Stimulated activated CD4-positive, alpha-beta T cell treated with anti-CD3 and anti-CD28 coated beads, Interleukin-4, amount 100 ng/mL, for 1 hour (primary cell): ENCODE results near the gene PLK3.
"Not testable (repeated sequence)": the region's sequence is repeated elsewhere in the genome, so short reads cannot be mapped to it uniquely, and the experiment has no call there.

Source experiments
- DNase-seq: peaks from one replicate; pipeline ENCODE4 v3.0.0-alpha.2; 2020

PLK3 gene

DNA sequence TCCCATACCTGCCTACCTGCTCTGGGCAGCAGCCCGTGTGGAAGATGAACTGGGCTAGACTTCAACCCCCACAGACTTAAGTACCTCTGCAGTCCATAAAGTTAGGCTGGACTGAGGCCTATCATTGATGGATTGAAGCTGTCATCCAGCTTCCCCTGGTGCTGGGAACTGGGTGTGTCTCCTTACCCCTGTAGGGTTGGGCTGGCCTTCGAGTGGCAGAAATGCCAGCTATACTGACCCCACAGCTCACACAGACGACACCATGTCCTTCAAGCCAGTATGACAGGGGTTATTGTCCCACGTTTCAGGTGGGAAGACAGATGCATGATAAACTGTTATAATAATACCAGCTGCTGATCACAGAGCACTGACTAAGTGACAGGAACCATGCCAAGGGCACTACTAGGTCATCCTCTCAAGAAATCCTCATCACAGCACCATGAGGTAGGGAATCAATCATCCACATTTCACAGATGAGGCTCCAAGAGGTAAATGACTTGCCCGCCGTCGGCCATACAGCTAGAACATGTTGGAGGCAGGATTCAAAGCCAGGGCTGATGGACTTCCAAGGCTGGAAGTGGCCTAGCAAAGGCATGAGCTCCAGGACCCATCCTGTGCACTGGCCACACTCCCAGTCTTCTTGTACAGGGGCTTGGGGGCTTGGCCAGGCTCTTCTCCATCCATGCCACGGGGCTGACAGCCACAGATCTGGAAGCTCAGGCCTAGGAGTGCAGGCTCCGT lies 11.9 kb upstream of the PLK3 start, which contains the start of gene BEST4:
TSS of gene BEST4 (minus strand) at position 51 of the 741 bp plus-strand sequence. CDS start 465 bp downstream, outside the sequence.
- DNase-seq = no peak

DNA sequence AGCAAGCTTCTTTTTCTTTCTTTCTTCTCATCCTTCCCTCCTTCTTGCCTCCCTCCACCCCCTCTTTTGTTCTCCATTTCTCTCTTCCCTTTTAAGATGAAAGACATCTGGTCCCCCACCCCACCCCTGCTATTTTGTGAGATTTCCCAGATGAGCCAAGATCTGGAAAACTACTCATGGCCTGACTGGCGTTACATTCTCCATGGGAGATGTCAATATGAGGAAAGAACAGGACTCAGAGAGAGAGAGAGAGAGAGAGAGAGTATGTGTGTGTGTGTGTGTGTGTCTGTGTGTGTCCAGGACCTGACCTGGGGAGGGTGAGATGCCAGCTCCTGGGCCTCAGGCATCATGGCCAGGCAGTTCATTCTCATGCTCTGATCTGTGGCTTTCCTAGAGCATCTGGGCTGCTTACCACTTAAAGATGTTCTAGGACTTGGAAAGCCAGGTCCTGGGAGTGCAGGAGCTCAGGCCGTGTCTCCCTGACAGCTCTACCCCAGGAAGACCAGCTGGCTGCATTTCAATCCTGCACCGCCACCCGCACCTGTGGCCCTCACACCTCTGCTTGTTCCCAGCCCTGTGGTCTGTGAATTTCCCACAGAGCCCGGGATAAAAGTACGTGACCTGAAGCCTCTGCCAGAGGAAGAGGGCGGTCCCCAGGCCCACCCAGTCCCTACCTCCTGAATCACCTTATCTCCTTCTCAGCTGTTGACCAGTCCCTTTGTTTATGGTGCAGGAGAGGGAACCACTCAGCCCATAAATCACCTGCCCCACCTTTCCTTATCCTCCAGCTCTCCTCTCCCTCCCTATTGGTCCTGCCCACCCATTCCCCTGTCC lies 9.0 kb upstream of the PLK3 start:
- DNase-seq = no peak

DNA sequence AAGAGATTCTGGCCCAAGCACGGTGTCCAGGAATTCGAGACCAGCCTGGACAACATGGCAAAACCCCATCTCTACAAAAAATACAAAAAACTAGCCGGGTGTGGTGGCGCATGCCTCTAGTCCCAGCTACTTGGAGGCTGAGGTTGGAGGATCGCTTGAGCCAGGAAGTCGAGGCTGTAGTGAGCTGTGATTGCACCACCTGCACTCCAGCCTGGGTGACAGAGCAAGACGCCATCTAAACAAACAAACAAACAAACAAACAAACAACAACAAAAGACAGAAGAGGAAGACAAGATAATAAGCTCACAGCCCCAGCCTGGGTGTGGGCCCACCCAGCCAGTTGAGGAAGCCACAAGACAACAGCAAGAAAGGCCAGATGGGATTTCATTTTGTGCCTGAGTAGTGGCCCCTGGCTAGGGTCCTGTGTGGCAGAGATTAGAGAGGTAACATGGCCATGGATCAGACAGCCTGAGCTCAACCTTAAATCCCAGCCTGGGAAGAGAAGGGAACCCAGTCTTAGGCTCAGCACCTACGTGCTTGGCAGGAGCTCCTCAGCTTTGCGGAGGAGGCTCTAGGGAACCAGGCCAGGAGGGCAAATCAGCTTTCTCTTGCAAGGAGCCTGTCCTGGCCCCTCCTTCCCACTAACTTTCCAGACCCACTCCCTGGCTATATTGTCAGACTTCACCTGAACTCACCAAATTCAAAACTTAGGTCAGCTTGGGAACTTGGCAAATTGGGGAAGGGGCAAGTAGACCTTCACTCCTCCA lies 7.3 kb upstream of the PLK3 start:
- no peak for DNase-seq

DNA sequence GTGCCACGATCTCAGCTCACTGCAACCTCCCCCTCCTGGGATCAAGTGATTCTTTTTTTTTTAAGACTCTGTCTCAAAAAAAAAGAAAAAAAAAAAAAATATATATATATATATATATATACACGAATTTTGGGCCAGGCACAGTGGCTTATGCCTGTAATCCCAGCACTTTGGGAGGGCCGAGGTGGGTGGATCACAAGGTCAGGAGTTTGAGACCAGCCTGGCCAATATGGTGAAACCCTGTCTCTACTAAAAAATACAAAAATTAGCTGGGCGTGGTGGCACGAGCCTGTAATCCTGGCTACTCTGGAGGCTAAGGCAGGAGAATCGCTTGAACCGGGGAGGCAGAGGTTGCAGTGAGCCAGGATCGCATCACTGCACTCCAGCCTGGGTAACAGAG lies 2.3 kb upstream of the PLK3 start:
- DNase-seq = not testable (repeated sequence)

DNA sequence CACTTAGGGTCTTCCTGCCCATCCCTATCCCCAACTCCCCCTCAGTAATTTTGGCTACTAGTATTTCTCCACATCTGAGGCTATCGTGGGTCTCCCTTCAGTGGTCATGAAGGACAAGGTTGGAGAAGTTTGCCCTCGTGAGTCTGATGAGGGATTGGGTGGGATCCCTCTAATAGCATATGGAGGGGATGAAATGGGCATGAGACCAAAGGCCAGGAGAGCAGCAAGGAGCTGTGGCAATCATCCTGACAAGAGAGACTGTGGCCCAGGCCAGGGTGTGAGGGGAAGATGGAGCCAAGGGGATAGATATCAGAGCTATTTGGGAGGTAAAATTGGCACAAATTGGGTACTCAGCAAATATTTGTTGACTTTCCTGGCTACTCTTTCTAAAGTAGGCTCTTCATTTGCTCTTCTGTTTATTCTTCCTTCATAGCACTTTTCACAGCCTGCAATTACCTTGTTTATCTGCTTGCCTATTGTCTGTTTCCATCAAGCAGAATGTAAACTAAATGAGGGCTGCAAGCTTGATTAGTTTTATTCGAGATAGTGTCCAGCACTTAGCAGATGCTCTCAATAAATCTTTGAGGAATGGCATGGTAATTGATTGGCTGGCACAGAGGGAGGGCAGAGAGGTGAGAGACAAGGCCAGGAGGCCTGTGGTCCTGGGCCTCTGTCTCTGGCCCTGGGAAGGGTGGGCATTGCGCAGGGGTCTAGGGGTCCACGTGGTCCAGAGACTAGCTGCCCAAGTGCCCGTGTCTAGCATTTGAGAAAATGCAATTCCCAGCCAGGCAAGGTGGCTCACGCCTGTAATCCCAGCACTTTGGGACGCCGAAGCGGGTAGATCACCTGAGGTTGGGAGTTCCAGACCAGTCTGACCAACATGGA lies 1.5 kb upstream of the PLK3 start:
- peak; percentile 3 for DNase-seq

DNA sequence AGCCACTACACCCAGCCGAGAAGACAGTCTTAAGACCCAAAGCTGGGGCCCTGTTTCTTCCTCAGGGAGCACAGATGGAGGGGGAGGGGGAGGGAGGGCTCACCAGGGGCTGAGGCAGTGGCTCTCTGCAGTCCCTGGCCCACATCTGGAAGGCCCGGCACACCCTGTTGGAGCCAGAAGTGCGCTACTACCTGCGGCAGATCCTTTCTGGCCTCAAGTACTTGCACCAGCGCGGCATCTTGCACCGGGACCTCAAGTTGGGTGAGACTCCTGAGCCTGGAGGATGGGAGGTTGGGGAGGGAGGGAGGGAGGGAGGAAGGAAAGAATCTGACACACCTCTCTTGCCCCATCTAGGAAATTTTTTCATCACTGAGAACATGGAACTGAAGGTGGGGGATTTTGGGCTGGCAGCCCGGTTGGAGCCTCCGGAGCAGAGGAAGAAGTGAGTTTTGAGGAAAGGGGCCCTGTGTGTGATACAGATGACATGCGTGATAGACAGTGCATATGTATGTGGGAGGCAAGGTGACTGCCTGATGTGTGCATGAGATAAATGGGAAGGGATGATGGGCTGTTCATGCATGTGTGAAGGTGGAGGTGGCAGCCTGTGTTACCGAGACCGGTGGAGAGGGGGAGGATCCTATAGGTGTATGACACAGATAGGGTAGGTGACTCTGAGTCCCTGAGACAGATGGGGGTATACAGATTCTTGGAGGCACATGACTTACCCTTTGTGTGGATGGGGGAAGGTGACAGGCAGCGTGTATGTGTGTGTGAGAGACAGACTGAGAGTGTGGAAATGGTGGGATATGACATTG lies 1.5 kb downstream of the PLK3 start:
- DNase-seq = peak; percentile 58

DNA sequence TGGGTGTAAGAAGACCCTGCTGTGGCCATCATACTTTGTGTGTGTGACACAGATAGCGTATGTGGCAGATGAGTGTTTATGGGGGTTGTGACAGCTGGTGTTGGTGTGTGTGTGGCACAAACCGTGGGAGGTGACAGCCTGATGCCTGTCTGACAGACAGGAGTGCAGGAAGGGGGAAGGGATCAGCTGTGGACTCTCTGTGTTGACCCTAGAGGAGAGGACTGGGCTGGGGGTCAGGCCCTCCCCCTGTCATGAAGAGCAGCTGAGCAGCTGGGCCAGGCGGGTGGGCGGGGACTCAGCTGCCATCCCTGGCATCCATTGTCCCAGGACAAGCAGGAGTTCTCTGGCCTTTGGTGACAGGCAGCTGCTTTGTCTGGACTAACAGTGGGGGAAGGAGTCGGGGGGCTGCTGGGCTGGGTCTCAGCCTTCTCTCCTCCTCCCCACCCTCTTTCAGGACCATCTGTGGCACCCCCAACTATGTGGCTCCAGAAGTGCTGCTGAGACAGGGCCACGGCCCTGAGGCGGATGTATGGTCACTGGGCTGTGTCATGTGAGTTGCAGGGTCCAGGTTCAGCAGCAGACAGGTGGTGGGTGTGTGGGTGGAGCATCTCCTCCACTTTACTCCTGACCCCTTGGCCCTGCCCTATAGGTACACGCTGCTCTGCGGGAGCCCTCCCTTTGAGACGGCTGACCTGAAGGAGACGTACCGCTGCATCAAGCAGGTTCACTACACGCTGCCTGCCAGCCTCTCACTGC lies 2.3 kb downstream of the PLK3 start:
- DNase-seq = peak; percentile 25

DNA sequence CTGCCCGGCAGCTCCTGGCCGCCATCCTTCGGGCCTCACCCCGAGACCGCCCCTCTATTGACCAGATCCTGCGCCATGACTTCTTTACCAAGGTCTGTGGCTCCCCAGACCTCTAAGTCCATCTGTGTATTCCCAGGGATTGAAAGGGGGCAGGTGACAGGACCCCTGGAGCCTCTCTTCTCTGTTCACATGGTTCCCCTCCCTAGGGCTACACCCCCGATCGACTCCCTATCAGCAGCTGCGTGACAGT lies 2.8 kb downstream of the PLK3 start:
- no peak for DNase-seq

DNA sequence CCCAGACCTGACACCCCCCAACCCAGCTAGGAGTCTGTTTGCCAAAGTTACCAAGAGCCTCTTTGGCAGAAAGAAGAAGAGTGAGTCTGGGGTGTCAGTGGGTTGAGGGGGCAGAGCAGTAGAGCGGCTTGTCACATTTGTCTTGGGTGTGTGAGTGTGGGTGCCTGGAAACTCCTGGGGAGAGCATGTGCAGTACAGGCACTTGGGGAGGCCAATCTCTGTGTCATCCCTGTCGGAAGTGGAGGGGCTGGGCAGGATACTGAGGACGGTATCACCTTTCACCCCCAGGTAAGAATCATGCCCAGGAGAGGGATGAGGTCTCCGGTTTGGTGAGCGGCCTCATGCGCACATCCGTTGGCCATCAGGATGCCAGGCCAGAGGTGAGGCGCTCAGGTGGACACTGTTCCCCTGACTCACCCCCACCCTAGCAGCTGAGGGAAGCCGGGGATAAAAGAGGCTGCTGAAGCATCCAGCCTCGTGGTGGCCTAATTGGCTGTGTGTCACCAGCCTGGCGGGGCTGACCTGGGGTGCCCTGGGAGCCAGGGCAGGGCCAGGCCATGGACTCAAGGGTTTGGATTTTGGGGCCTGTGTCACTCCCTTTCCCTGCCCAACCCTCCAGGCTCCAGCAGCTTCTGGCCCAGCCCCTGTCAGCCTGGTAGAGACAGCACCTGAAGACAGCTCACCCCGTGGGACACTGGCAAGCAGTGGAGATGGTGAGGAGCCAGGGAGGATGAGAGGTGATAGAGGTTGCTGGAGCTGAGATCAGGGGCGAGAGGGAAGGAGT lies 3.3 kb downstream of the PLK3 start:
- DNase-seq = peak; percentile 12

DNA sequence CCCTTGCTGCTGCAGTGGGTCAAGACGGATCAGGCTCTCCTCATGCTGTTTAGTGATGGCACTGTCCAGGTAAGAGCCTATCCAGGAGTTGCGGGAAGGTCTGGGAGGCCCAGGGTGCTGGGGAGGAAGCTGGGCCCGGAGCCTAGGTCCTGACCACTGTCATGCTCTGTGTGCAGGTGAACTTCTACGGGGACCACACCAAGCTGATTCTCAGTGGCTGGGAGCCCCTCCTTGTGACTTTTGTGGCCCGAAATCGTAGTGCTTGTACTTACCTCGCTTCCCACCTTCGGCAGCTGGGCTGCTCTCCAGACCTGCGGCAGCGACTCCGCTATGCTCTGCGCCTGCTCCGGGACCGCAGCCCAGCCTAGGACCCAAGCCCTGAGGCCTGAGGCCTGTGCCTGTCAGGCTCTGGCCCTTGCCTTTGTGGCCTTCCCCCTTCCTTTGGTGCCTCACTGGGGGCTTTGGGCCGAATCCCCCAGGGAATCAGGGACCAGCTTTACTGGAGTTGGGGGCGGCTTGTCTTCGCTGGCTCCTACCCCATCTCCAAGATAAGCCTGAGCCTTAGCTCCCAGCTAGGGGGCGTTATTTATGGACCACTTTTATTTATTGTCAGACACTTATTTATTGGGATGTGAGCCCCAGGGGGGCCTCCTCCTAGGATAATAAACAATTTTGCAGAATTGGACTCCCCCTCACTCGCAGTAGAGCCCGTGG lies 5.3 kb downstream of the PLK3 start:
- no peak for DNase-seq

DNA sequence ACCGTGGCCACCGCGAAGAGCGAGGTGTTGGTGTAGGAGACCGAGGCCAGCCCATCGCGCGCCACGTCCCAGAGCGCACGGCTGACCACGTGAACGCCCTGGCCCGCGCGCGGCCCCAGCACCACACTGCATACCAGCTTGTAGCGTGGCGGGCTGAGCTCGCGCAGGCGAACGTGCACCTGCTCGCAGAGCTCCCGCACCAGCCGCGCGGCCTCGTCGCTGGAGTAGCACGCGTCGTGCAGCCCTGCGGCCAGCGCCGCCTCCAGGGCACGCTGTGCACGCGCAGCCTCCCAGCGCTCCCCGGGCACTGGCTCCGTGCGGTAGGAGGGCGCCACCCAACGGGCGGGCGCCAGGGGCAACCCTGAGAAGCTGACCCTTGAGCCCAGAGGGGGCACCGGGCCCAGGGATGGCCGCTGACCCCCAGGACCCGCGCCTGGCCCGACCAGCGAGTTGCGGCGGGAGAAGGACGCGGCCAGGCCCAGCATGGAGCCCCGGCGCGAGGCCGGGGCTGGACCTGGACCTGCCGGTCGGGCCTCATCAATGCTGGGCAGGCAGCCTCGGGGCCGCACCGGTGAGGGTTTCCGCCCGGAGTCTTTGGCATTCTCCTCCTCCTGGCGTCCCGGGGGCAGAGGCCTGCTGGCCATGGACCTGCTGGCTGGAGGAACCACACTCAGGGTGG lies 6.0 kb downstream of the PLK3 start:
- no peak for DNase-seq

DNA sequence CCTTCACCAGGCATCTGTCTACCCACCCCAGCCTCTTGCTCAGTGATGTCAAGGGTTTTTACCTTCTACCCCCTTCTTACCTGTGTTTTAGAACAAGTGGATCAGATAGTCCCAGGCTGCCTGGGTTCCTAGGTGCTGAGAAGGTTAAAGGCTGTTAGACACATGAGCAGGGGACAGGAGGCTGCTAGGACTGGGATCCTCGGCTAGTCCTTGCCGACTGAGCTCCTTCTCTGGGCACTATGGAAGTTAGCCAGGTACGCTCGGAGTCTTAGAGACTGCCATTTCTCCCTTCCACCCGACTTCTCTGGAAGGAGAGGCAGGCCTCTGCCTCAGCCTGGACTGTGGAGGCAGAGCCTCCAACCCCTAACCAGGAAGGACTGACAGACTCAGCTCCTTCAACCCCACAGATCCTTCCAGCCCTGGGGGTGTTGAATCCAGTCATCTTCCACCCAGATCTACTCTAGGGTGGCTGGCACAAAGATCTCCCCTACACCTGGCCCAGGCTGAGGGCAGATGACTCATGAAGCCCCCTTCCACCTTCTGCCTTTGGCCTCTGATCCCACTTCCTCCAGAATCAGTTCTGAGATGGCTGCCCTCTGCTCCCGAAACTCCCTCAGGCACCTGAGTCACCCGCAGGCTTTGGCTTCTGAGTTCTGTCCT lies 6.7 kb downstream of the PLK3 start, which contains the start of gene DYNLT4:
TSS of gene DYNLT4 (minus strand) at position 648 of the 660 bp plus-strand sequence. CDS start 683 bp downstream, outside the sequence.
- DNase-seq = no peak

DNA sequence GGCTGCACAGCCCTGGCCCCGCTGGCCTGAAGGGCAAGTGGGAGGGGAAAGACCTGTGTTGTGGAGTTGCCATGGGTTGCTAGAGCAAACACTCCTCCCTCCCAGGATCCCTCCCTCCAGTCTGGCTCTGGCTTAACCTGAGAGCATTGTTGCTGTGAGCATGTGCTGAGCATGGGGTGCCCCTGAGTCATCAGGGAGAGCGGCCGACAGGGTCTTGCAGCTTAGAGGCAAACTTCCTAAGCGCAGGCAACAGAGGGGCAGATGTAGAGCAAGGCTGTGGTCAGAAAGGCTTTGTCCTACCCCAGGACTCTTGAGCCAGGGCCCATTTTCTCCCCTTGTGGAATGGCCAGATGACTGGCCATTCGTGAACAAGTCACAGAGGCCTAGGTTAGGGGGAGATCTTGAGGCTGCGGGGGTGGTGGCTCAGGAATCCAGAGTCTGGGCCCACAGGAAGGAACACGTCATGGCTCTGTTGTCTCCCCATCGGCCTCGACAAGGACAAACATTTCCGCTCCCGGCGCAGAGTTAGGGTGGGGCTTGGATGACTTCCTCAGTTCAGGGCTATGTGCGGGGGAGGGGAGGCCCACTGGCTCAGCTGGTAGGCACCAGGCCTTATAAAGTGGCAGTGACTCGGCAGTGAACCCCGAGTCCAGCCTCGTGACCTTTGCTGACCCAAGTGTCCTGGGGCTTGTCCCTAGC lies 7.3 kb downstream of the PLK3 start:
- peak; percentile 82 for DNase-seq

DNA sequence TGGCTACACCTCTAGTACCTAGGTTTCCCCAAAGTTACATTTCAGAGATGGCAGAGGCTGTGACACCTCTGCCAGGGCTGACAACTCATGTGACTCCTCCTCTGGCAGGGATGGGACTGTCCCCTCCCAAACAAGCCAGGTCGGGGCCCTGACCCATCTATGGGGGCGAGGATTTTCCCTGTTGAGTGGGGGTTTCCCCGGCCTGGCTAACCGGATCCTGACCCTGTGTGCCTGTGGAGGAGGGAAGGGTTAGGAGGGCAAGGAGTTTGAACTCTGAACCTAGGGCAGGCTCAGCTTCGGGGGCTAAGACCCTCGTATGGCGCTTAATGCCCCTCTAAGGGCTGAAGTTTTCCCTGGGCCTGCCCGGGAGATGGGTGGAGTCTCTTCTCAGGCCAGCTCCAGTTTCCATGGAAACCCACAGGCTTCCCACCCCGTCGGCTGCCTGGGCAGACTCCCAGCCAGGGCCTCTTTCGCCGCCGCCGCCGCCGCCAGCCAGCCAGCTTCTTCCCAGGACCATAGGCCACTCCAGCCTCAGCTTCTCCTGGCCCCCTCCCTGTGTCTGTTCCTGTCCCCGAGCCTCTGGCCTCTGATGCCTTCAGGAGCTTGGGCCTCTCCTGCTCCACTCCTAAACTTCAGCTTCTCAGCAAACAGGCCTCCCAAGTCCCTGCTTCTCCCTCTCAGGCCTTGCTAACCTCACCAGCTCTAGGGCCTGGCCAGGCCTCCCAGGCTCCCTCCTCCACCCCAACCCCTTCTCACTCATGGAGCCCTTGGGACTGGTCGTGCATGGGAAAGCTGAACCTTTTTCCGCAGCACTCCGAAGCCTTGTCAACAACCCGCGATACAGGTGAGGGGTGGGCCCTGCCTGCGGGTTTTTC lies 8.1 kb downstream of the PLK3 start, which contains the start of gene BTBD19:
TSS of gene BTBD19 (plus strand) at position 461 of the 875 bp plus-strand sequence. CDS start at position 759, 298 bp downstream.
- peak; percentile 79 for DNase-seq

DNA sequence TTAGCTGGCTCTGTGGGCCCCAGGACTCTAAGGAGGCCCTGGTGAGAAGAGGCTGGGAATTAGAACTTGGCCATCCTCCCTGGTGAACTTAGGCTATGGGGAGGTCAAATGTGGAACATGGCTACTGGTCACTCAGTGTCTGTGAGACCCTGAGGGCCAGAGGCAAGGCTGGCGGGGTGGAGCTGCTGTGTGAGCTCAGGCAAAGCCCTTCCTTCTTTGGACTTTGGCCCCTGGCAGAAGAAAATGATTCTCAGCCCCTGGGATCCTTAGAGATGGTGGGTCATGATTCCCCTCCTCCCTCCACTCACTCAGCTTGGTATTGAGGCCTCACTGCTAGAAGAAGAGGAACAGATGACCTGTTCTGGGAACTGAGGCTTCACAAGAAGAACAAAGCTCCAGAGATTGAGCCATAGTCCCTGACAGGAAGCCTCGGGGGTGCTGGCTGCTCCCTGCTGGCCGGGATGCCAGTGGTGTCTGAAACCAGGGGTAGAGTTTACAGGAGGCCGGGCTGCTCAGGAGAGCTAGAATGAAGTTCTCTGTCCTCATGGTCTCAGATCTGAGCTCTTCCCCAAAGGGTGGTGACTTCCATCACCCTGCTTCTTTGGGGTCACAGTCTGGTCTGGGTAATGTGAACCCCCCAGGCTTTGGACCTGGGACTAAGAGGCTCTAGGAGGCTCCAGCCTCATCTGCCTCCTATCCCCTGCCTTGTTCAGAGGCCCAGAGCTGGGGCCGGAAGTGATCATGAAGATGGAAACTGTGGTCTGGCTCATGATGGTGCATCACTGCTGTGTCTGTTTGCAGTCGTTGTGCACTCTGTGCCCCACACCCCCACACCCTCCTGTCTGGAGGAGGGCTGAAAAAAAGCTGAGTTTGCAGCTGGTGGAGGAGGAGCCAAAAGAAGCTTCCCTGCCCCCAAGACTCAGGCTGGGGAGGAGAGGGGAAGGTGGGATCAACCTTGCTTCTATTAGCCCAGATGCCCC lies 9.1 kb downstream of the PLK3 start:
- DNase-seq = peak; percentile 81
